Measurements from ENCODE around the gene TSPAN5. TPM values are rescaled to one million over a fixed set of nuclear protein-coding genes. Genes with fewer than 3 reads are reported as not detected.

The TSPAN5 gene
- total RNA-seq, 1 experiment from 2014 or later = 18.5 TPM

- Mint-ChIP-seq H3K9me3 (ENCODE audit: unreplicated experiment) (no peaks in the 10 kb centered on the region), H3K4me1 (ENCODE audit: insufficient read depth, unreplicated experiment) (no peaks in the 10 kb centered on the region), H3K27me3 (ENCODE audit: insufficient read depth, unreplicated experiment) (no peaks in the 10 kb centered on the region), H3K4me3 (ENCODE audit: unreplicated experiment) (no peak overlapping the region), H3K36me3 (ENCODE audit: insufficient read depth, unreplicated experiment) (peaks cover 5% of the 10 kb centered on the region), H3K27ac (ENCODE audit: low read depth, unreplicated experiment) (no peak overlapping the region)
- ChIA-PET POLR2A (no interaction called here), CTCF (interaction anchor here (0.7 kb wide), 1 partner anchor 420 kb away, joined by 4 read pairs; no protein-coding TSS in a partner anchor)
- DNase-seq (ENCODE audit: unreplicated experiment) = no peak
- intact Hi-C loops (cut with micrococcal nuclease) = no loop called here
- BruUV-seq (replicated peaks) = no TSS peak
- no peak for TF ChIP-seq CTCF (IDR thresholded peaks at IDR 0.05; ENCODE audit: unreplicated experiment)
Measured at GRCh38 chr4:98574816-98575215, 83.6 kb downstream of the TSPAN5 start.

- BruUV-seq (replicated peaks) = no TSS peak
- Mint-ChIP-seq H3K9me3 (ENCODE audit: unreplicated experiment) (no peaks in the 10 kb centered on the region), H3K27ac (ENCODE audit: low read depth, unreplicated experiment) (no peak overlapping the region), H3K4me1 (ENCODE audit: insufficient read depth, unreplicated experiment) (no peaks in the 10 kb centered on the region), H3K27me3 (ENCODE audit: insufficient read depth, unreplicated experiment) (no peaks in the 10 kb centered on the region), H3K36me3 (ENCODE audit: insufficient read depth, unreplicated experiment) (peaks cover 5% of the 10 kb centered on the region), H3K4me3 (ENCODE audit: unreplicated experiment) (no peak overlapping the region)
- no peak for DNase-seq (ENCODE audit: unreplicated experiment)
- ChIA-PET CTCF (no interaction called here), POLR2A (no interaction called here)
- no peak for TF ChIP-seq CTCF (IDR thresholded peaks at IDR 0.05; ENCODE audit: unreplicated experiment)
- intact Hi-C loops (cut with micrococcal nuclease) = no loop called here
Measured at GRCh38 chr4:98573791-98574190, 84.6 kb downstream of the TSPAN5 start.

- intact Hi-C loops (cut with micrococcal nuclease) = no loop called here
- H3K27me3 Mint-ChIP-seq (ENCODE audit: insufficient read depth, unreplicated experiment) = no peaks in the 10 kb centered on the region
- no TSS peak for BruUV-seq (replicated peaks)
- no peaks in the 10 kb centered on the region for H3K4me1 Mint-ChIP-seq (ENCODE audit: insufficient read depth, unreplicated experiment)
- H3K9me3 Mint-ChIP-seq (ENCODE audit: unreplicated experiment) = no peaks in the 10 kb centered on the region
- peaks cover 5% of the 10 kb centered on the region for H3K36me3 Mint-ChIP-seq (ENCODE audit: insufficient read depth, unreplicated experiment)
- TF ChIP-seq CTCF (IDR thresholded peaks at IDR 0.05; ENCODE audit: unreplicated experiment) = no peak
- H3K4me3 Mint-ChIP-seq (ENCODE audit: unreplicated experiment) = no peak overlapping the region
- CTCF ChIA-PET = interaction anchor here (0.9 kb wide), 1 partner anchor 92 kb away, joined by 3 read pairs; no protein-coding TSS in a partner anchor
- POLR2A ChIA-PET = no interaction called here
- DNase-seq (ENCODE audit: unreplicated experiment) = no peak
- no peak overlapping the region for H3K27ac Mint-ChIP-seq (ENCODE audit: low read depth, unreplicated experiment)
Measured at GRCh38 chr4:98572697-98573096, 85.7 kb downstream of the TSPAN5 start.

- H3K27ac Mint-ChIP-seq (ENCODE audit: low read depth, unreplicated experiment) = no peak overlapping the region
- H3K27me3 Mint-ChIP-seq (ENCODE audit: insufficient read depth, unreplicated experiment) = no peaks in the 10 kb centered on the region
- no peak overlapping the region for H3K4me3 Mint-ChIP-seq (ENCODE audit: unreplicated experiment)
- POLR2A ChIA-PET = no interaction called here
- DNase-seq (ENCODE audit: unreplicated experiment) = no peak
- intact Hi-C loops (cut with micrococcal nuclease) = no loop called here
- H3K4me1 Mint-ChIP-seq (ENCODE audit: insufficient read depth, unreplicated experiment) = no peaks in the 10 kb centered on the region
- CTCF ChIA-PET = no interaction called here
- H3K36me3 Mint-ChIP-seq (ENCODE audit: insufficient read depth, unreplicated experiment) = no peaks in the 10 kb centered on the region
- H3K9me3 Mint-ChIP-seq (ENCODE audit: unreplicated experiment) = no peaks in the 10 kb centered on the region
- BruUV-seq (replicated peaks) = no TSS peak
- no peak for TF ChIP-seq CTCF (IDR thresholded peaks at IDR 0.05; ENCODE audit: unreplicated experiment)
Measured at GRCh38 chr4:98571161-98571786, 87.1 kb downstream of the TSPAN5 start.

Data from MCF 10A (cell line).